Stimulated activated CD8-positive, alpha-beta memory T cell treated with anti-CD3 and anti-CD28 coated beads, Interleukin-15, amount 100 ng/mL, for 1 hour (primary cell): ENCODE data around the gene GDF11.

Experiments
- DNase-seq: peaks from one replicate; pipeline ENCODE4 v3.0.0-alpha.2; 2020; ENCODE audit warnings: low read depth

GDF11 gene

DNA sequence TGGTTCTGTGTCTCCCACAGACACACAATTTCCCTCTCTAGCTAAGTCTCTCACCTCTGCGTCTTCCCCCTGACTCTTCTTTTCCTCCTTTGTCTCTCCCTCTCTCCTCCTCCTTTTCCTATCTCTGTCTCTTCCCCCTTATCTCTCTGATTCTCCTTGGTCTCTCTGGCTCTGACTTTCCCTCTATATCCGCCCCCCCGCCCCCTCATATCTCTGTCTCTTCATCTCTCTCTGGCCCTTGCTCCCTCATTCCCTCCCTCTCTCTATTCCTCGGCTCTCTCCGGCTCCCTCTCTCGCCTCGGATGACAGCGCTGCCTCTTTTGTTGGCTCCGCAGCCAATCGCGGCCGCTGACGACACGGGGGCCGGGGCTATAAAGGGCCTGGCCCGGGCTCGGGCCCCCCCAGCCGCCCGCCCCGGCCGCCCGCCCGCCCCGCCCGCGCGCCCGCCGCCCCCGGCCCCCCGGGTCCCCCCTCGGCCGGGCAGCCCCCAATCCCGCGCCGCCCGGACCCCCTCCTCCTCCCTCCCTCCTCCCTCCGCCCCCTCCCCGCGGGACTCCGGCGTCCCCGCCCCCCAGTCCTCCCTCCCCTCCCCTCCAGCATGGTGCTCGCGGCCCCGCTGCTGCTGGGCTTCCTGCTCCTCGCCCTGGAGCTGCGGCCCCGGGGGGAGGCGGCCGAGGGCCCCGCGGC lies at the start of gene GDF11:
TSS of gene GDF11 (plus strand) at position 404 of the 687 bp plus-strand sequence. CDS start at position 599, 195 bp downstream.
- DNase-seq = peak; percentile 41

DNA sequence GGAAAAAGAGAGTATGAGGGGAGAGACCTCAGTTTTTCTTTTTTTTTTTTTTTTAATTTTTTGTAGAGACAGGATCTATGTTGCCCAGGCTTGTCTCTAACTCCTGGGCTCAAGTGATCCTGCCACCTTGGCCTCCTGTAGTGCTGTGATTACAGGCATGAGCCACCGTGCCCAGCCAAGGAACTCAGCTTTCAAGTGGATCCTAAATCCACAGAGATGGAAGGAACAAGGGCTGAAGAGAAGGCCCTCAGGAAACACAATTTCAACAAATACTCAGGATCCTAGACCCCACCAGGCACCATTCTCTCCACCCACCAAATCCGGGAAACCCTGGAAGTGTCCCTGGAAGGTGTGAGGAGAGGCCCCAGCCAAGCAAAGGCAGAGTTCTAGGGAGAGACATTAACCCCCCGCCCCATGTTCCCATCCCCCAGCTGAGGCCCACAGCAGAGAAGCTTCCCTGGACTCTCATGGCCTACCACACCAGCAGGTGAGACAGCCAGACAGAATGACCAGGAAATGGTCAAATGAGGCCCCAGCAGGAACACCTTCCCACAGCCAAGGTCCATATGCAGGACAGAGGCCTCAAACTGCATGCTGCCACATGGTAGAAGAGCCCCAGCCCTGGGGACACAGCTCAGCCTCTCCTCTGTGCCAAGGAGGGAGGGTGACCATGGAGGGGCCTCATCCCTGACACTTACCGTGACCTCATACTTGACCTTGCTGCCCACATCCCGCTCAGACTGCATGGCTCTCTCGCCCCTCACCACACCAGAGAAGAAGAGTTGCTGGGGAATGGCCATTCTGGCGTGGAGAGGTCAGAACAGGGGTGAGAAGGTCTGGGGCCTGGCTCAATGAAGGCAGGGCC lies 49.4 kb upstream of the GDF11 start:
- DNase-seq = no peak

DNA sequence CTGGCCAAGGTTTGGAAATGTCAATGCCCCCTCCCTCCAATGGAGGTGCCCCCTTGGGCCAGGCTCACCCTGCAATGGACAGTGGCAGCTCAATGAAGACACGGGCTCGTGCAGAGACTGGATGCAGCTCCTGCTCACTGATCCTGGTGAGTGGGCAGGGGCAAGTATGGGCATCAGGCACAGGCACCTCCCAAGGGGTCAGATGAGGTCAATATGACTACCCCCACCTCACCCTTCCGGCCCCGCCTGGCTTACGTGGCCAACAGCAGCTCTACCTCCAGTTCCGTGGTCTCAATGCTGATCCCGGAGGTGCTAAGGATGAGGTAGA lies 48.8 kb upstream of the GDF11 start:
- no peak for DNase-seq

DNA sequence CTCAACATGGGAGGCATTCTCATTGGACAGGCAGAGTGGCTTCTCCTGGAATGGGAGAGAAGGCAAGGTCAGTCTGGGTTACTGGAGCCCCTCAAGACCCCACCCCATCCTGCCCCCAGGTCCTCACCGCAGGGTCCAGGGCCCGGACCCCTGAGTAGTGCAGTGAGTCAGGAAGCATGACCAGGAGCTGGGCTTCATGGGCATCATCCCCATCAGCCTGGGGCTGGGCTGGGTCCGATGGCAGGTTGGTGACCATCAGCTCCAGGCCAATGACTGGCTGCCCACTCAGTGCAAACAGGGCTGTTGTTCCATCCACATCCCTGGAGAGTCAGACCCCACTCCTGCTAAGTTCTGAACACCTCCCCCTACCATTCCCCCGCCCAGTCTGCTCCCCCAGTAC lies 48.3 kb upstream of the GDF11 start:
- DNase-seq = no peak

DNA sequence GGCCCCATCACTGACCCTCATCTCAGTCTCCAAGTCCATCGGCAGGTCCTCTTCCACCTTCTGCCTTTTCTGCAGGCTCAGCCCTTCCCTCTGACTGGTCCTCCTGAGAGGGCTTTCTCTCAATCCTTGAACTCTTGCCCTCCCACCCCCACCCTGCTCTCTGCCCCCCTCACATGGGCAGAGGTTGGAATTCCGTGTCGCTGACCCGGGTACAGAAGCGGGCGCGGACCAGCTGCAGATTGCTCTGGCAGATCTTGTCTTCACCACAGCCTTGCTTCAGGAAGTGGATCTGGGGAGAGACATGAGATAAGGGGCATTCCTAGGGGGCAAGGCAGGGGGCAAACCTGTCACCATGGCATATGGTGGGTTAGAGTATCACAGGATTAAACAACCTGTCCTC lies 47.6 kb upstream of the GDF11 start:
- no peak for DNase-seq

DNA sequence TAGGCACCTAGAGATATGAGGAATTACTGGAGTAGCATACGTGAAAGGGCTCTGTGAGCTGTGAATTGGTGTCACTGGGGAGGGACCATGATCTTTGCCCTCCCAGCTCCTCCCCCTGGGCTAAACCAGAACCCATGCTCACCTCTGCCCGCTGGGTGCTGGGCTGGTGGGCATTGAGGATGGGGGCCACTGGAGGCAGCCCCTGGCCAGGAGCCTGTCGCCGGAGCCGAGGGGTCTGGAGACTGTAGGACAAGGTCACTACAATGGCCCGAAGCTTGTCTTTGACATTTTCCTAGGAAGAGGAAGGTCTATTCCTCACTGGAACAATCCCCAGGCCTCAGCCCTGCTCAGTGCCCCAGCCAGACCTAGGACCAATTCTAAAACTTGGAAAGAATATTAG lies 46.8 kb upstream of the GDF11 start:
- no peak for DNase-seq

DNA sequence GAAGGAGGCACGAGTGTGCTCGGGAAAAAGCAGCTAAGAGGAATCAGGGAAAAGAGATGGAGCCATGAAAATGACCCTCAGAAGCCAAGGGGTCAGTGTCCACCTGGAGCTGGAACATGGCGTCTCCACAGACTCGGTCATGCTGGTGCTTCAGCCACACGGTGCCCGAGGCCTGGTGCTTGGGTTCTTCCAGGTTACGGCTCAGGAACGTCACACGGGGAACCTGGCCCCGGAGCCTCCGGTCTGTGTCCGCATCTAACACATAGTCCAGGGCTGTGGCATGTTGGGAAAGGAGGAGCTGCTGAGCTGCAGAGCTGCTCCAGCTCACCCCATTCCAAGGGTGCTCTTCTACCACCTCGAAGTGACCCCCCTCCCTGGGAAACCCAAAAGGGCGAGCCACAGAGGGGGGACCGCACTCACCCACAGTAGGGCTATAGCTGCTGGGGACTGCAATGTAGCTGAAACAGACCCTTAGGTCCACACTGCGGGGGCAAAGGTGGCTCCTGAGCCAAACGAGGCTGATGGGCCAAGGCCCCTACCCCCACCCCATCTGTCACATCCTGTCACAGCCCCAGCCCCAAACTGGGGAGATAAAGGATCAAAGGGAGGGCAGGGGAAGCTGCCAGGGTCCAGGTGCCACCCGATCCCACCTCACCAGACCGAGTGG lies 46.0 kb upstream of the GDF11 start:
- no peak for DNase-seq

DNA sequence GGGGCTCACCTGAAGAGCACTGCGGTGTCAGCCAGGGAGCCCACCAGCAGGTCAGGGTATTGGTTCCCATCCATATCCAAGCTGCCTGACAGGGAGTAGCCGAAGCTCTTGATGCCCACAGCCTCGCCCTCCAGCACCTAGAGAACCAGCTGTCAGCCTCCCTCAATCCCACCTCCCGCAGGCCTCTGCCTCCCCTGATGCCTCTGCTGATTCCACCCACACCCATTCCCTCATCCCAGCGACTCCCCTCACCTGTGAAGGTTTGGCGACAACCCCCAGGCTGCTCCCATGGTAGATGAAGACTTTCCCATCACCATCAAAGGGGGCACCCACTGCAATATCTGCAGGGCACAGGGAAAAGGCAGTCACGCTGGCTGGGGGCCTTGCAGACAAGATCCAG lies 45.2 kb upstream of the GDF11 start:
- DNase-seq = no peak

DNA sequence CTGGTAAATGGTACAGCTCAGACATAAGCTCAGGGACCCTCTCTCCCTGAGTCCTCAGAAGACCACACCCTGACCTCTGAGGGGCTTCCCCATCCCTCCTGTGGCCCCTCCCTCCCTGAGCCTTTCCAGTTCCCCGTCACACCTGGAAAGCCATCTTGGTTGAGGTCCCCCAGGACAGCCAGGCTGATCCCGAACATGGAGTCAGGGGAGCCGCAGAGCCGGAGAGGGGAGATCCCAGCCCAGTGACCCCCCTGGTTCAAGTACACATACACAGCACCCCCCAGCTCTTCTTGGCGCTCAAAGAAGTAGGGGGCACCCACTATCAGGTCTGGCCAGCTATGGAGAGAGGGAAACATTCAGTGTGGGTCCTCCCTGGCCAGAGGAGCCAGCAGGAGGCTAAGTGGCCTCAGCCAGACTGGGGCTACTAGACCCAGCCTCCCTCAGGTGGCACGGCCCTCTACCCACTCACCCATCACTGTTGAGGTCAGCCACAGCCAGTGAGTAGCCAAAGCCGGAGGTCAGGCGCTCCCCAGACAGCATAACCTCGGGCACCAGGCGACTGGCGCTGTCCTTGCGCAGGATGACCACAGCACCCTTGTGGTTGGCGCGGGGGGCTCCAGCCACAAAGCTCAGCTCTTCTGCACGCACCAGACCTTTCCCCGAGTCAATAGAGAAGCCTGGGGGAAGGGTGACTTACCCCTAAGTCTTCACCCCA lies 44.5 kb upstream of the GDF11 start:
- no peak for DNase-seq

DNA sequence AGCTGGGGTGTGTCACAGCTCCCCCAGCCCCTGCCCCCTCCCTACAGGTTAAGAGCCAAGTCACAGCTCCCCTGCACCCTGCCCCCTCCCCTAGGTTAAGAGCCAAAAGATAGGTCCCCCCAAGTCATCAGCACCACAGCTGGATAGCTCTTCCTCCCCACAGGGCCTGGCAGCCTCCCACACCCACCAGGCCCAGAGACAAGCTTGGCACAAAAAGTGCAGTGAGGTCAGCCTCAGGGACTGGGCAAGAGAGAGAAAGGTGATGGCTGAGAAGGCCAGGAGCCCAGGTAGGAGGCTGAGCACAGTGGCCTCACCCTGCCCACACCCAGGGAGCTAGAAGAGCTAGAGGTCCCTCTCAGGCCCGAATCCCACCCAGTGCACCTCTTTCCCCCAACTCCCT lies 44.0 kb upstream of the GDF11 start:
- no peak for DNase-seq

DNA sequence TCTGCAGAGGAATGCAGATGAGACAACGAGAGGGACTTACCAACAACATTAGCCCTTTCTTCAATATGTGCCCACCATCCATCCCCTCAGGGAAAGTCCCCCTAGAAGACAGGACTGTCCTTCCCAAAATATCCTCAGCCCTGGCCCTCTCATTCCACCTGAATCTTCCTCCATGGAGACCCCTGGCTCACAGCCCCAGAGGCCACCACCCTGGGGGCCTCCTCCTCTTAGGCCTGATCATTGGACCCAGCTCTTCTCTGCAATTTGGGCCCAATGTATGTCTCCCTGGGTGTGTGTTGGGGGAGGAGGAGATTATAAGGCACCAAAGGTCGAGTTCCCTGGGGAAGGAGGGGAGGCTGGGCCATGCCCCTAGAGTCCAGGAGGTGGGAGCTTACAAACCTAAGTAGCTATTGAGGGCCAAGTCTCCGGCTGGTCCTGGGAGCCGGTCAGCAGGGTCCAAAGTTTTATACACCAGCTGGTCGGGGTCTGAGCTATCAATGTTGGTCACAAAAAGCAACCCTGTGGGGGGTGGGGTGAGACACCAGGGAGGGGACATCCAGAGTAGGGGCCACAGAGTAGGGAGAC lies 43.4 kb upstream of the GDF11 start:
- no peak for DNase-seq

DNA sequence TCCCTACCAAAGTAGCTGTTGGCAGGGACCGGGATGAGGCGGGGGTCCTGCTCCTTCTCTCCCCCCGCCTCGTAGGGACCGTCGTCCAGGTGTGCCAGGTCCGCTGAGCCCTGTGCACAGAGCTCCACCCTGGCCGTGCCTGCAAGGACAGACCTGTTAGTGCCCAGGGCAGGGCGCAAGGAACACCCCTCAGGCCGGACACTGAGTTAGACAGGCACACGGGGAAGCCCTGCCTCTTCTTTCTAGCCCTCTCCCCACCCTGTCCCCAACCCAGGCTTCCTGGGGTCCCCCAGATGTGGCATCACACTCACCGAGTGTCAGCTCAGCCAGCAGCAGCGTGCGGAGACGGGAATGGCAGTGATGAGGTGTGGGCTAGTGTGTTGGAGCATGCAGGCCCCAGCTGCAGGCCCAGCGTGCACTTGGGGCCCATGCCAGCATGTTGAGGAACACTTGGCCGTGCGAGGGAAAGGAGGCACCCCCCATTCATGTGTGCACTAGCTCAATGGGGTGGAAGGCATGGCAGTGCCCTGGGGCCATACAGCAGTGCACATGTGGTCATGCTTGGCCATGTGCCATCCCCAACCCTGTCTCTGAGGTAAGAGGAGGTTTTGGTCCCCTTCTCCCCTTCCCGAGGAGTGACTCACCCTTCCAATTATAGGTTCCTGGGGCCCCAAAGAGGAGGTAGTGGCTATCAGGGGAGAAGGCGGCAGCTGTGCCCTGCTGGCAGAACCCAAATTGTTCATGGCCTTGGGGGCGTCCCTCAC lies 42.5 kb upstream of the GDF11 start:
- no peak for DNase-seq

DNA sequence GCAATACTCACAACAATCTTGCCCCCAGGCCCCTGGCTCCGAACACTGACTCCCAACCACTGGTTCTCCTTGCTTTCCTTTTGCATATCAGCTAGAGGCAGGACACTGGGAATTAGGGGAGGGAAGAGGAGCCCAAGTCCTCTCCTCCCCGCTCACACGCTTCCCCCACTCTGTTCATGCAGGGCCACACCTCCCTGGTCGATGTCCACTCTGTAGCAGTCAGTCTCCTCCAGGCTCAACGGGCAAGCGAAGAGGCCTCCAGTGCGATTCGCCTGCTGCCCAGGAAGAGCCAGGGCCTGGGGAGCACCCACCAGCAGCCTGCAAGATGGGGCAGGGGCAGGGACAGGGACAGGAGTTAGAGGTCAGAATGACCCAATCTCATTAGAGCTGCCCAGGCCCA lies 40.1 kb upstream of the GDF11 start:
- DNase-seq = no peak

DNA sequence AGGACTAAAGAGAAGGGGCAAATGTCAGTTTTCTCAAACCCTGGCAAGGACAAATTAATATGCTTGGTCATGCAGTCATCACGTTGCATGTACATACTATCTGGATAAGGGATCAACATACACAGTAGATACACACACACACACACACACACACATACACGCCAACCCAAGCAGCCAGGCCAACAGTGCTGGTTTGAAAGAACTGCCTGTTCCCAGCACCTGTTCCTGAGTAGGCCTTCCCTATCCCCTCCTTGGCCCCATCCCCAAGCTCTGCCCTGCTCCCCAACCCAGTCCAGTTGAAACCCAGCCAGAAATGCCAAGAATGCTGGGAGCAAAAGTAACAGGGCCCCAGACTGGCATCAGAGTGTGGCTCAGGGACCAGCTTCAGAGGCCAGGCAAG lies 39.6 kb upstream of the GDF11 start:
- no peak for DNase-seq

DNA sequence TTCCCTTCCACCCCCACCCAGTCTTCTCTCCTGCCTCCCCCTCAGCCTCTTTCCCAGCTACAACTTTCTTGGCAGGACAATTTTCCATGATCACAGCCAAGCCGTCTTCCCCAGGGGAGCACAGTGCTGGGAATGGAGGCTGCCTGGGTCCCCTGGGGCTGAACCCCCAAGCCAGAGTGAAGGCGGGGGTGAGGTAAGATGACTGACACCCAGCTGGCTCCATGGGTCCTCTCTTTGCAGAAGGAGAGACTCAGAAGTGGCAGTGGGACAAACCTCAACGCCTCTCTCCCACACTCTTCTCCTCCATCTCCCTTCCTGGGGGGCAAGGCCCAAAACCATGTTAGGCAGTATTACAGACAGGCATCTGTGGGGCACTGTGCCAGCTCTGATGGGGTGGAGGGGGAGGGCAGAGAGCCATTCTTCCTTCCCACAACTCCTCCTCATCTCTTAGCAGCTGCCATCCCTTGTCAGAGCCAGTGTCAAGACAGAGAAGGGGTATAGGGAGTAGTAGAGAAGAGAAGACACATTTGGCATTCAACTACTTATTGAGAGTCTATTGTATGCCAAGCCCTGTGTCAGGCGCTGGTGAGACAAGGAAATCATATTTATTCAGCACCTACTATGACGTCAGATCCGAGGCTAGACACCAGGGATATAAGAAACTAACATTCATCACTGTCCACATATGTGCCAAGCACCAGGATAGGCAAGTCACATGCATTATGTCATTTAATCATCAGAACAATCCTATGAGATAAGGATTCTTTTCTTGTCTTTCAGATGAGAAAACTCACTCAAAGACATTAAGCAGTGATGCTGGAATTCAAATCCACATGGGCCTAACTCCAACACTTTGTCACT lies 38.8 kb upstream of the GDF11 start:
- no peak for DNase-seq

DNA sequence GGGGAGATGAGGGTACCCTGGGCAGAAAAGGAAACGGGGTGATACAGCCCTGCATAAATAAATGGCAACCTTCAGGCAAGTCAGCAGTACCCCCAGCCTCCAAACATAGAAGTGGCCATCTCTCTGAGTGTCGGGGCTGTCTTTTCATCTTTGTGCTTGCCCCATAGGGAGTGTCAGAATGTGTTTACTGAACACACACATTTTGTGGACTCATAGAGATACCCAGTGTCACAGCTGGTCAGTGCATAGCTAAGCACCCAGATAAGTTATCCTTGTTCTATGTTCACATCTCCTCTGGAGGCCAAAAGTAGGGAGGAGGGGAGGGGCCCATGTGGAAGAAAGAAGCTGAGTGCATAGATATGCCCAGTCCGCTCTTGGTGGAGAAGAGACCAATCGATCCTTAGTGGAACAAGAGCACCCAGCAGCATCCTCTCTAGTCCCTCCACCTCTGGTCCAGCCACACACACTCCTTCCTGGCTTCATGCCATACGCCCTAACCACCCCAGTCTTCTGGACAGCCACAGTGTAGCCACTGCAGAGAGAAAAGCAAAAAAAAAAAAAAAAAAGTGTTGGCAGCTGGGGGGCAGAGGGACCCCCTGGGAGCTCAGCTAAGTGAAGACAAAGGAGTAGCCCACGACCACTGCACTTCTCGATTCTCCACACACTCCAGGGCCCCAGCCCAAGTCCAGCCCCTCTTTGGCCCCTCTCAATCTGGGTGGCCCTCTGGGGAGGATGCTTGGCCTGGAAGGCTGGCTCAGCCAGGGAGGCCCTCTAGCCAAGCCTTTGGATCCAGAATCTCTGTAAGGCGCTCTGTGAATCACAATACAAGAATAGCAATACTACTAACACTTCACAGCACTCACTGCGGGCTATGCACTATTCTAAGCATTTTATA lies 37.9 kb upstream of the GDF11 start:
- no peak for DNase-seq

DNA sequence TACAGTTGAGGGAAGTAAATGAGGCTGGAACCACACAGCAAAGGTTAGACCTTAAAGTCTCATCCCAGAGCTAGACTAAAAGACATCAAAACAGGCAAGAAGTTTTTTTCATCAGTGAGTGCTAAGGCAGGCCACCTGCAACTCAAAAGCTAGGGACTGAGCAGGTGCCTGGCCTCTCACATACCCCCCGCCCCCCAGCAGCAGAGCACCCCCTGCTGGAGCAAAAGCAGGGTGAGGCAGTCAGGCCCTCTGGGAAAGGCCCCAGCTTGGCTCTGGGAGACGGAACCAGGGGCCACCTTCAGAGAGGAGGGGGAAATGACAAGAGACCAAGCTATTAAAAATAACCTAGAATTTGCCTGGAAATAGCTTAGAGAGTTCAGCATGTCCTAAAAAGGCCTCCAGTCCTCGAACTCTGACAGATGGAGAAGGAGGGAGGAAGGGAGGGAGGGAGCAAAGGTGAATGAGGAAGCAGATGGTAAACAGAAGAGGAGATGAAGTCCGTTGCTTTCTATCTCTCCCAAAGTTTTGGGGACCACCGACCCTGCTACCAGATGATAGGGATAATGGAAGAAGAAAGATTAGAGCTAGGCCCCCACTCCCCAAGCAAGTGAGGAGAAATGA lies 37.0 kb upstream of the GDF11 start:
- no peak for DNase-seq

DNA sequence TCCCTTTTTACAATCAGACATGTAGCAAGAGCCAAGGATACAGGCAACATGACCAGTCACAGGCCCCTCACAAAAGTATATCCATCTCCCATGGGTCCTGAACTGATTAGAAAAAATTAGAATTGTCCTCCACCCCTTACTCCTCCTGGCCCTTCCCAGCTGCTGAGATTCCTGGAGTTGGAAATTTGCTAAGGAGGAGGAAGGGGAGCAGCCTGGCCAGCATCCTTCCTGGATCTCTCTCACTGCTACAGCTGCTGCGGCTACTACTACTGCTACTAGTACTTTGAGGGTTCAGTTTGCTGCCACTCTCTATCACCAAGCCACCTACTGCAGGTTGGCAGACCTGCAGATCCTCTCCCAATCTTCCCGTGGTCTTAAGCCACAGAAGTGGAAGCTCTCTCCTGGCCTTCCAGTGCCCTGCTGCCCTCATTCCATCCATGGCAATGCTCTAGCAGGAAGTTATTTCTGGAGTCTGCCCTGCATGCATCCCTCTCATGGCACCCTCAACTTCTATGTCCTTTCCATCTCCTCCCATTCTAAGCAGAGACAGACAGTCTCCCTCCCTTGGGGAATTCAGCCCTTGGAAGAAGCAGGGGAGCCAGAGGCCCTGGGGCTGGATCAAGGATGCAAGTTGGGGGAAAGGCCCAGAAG lies 36.2 kb upstream of the GDF11 start:
- DNase-seq = no peak
